ES-I3 (cell line): ENCODE data around the gene FBLN2.

Experiments used
- H3K36me3 ChIP-seq: 2 replicates; pipeline ENCODE4 v1.6.1; 2013; ENCODE audit warnings: mild to moderate bottlenecking, low read length, control low read depth, moderate library complexity; ENCODE audit not compliant: insufficient read depth
- H3K4me1 ChIP-seq: 2 replicates; pipeline ENCODE4 v1.6.1; 2013; ENCODE audit warnings: mild to moderate bottlenecking, control low read depth, low read length; ENCODE audit not compliant: insufficient read depth
- H3K9ac ChIP-seq: 2 replicates; pipeline ENCODE4 v1.6.1; 2013; ENCODE audit warnings: low read depth, mild to moderate bottlenecking, low read length, moderate library complexity
- H3K9me3 ChIP-seq: 2 replicates; pipeline ENCODE4 v1.6.1; 2013; ENCODE audit warnings: mild to moderate bottlenecking, low read length, moderate library complexity; ENCODE audit not compliant: control insufficient read depth, insufficient read depth

The FBLN2 gene

GRCh38 chr3:13543253-13543652 is 5.7 kb upstream of the FBLN2 start:
- Histone ChIP-seq H3K9ac (no peak overlapping the region), H3K4me1 (peaks cover 7% of the 10 kb centered on the region; the same call in 1 of the 2 replicates), H3K36me3 (no peaks in the 10 kb centered on the region), H3K9me3 (no peaks in the 10 kb centered on the region)

GRCh38 chr3:13544293-13544831 is 4.6 kb upstream of the FBLN2 start:
- H3K9me3 ChIP-seq, result no peaks in the 10 kb centered on the region
- H3K4me1 ChIP-seq, result peaks cover 7% of the 10 kb centered on the region; the same call in 1 of the 2 replicates
- H3K9ac ChIP-seq, result no peak overlapping the region
- H3K36me3 ChIP-seq, result no peaks in the 10 kb centered on the region

GRCh38 chr3:13544951-13545651 is 3.8 kb upstream of the FBLN2 start:
- Histone ChIP-seq H3K9ac (no peak overlapping the region), H3K4me1 (peaks cover 7% of the 10 kb centered on the region; the same call in 1 of the 2 replicates), H3K9me3 (no peaks in the 10 kb centered on the region), H3K36me3 (no peaks in the 10 kb centered on the region)

- H3K9me3 ChIP-seq, result no peaks in the 10 kb centered on the region
- no peaks in the 10 kb centered on the region for H3K36me3 ChIP-seq
- no peak overlapping the region for H3K9ac ChIP-seq
- peaks cover 7% of the 10 kb centered on the region; the same call in 1 of the 2 replicates for H3K4me1 ChIP-seq
Observed at GRCh38 chr3:13545952-13546454, 2.9 kb upstream of the FBLN2 start.

- H3K4me1 ChIP-seq, result peaks cover 7% of the 10 kb centered on the region; the same call in 1 of the 2 replicates
- H3K36me3 ChIP-seq, result no peaks in the 10 kb centered on the region
- no peak overlapping the region for H3K9ac ChIP-seq
- H3K9me3 ChIP-seq, result no peaks in the 10 kb centered on the region
Observed at GRCh38 chr3:13546667-13547171, 2.2 kb upstream of the FBLN2 start.

GRCh38 chr3:13547591-13548371 is 1.1 kb upstream of the FBLN2 start:
- peaks cover 7% of the 10 kb centered on the region; the same call in 1 of the 2 replicates for H3K4me1 ChIP-seq
- H3K9ac ChIP-seq, result no peak overlapping the region
- no peaks in the 10 kb centered on the region for H3K36me3 ChIP-seq
- H3K9me3 ChIP-seq, result no peaks in the 10 kb centered on the region

- H3K9me3 ChIP-seq, result no peaks in the 10 kb centered on the region
- H3K36me3 ChIP-seq, result no peaks in the 10 kb centered on the region
- no peak overlapping the region; the same call in 1 of the 2 replicates for H3K9ac ChIP-seq
- H3K4me1 ChIP-seq, result peaks cover 7% of the 10 kb centered on the region; the same call in 1 of the 2 replicates
Observed at GRCh38 chr3:13549623-13550422, 898 bp downstream of the FBLN2 start.

- no peaks in the 10 kb centered on the region for H3K36me3 ChIP-seq
- peaks cover 7% of the 10 kb centered on the region; the same call in 1 of the 2 replicates for H3K4me1 ChIP-seq
- H3K9ac ChIP-seq, result no peak overlapping the region
- H3K9me3 ChIP-seq, result no peaks in the 10 kb centered on the region
Observed at GRCh38 chr3:13550423-13550690, 1.4 kb downstream of the FBLN2 start.

GRCh38 chr3:13550791-13551360 is 2.0 kb downstream of the FBLN2 start:
- no peaks in the 10 kb centered on the region for H3K36me3 ChIP-seq
- H3K4me1 ChIP-seq, result peaks cover 9% of the 10 kb centered on the region; the same call in 1 of the 2 replicates
- H3K9ac ChIP-seq, result no peak overlapping the region
- H3K9me3 ChIP-seq, result no peaks in the 10 kb centered on the region

- H3K9ac ChIP-seq, result no peak overlapping the region
- H3K4me1 ChIP-seq, result peaks cover 17% of the 10 kb centered on the region; the same call in 1 of the 2 replicates
- no peaks in the 10 kb centered on the region for H3K9me3 ChIP-seq
- H3K36me3 ChIP-seq, result no peaks in the 10 kb centered on the region
Observed at GRCh38 chr3:13552857-13553652, 4.1 kb downstream of the FBLN2 start.

- Histone ChIP-seq H3K9ac (no peak overlapping the region), H3K9me3 (no peaks in the 10 kb centered on the region), H3K4me1 (peaks cover 17% of the 10 kb centered on the region; the same call in 1 of the 2 replicates), H3K36me3 (no peaks in the 10 kb centered on the region)
Observed at GRCh38 chr3:13553686-13554085, 4.8 kb downstream of the FBLN2 start.

- Histone ChIP-seq H3K9ac (no peak overlapping the region), H3K9me3 (no peaks in the 10 kb centered on the region), H3K4me1 (peaks cover 17% of the 10 kb centered on the region; the same call in 1 of the 2 replicates), H3K36me3 (no peaks in the 10 kb centered on the region)
Observed at GRCh38 chr3:13555753-13556152, 6.8 kb downstream of the FBLN2 start.

- H3K36me3 ChIP-seq, result no peaks in the 10 kb centered on the region
- H3K4me1 ChIP-seq, result peaks cover 17% of the 10 kb centered on the region; the same call in 1 of the 2 replicates
- H3K9ac ChIP-seq, result no peak overlapping the region
- H3K9me3 ChIP-seq, result no peaks in the 10 kb centered on the region
Observed at GRCh38 chr3:13556207-13556606, 7.3 kb downstream of the FBLN2 start.
